ENCODE data around the gene ACOT7. TPM values are rescaled to one million over a fixed set of nuclear protein-coding genes. Genes with fewer than 3 reads are reported as not detected.

ACOT7 gene
- total RNA-seq, 1 donor from 2014 or later: 175 TPM

DNA sequence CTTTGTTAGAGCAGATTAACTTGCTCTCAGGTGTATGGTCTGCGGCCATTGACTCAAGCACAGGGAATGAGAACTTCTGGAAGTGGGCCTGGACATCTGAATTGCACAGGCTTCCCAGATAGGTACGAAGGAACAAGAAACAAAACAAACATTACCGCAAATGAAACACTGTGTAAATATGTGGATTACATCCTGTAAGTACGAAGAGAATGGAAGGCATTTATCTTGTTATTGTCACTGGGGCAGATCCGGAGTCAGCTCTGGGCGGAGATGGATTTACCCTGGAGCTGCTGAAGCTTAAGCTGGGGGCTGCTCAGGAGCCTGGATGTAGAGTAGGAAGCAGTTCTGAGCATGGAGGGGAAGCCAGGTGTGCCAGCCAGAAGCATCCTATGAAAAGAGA, 19.3 kb upstream of the ACOT7 start:
- Mint-ChIP-seq H3K27me3 (ENCODE audit: unreplicated experiment) (peaks cover 12% of the 10 kb centered on the region), H3K27ac (ENCODE audit: unreplicated experiment) (no peak overlapping the region), H3K4me3 (ENCODE audit: unreplicated experiment) (no peak overlapping the region), H3K4me1 (ENCODE audit: low read depth, unreplicated experiment) (peaks cover 8% of the 10 kb centered on the region), H3K36me3 (ENCODE audit: unreplicated experiment) (no peaks in the 10 kb centered on the region), H3K9me3 (ENCODE audit: unreplicated experiment) (peaks cover 4% of the 10 kb centered on the region)
- DNase-seq: no peak
- TF ChIP-seq, protein P1, sequence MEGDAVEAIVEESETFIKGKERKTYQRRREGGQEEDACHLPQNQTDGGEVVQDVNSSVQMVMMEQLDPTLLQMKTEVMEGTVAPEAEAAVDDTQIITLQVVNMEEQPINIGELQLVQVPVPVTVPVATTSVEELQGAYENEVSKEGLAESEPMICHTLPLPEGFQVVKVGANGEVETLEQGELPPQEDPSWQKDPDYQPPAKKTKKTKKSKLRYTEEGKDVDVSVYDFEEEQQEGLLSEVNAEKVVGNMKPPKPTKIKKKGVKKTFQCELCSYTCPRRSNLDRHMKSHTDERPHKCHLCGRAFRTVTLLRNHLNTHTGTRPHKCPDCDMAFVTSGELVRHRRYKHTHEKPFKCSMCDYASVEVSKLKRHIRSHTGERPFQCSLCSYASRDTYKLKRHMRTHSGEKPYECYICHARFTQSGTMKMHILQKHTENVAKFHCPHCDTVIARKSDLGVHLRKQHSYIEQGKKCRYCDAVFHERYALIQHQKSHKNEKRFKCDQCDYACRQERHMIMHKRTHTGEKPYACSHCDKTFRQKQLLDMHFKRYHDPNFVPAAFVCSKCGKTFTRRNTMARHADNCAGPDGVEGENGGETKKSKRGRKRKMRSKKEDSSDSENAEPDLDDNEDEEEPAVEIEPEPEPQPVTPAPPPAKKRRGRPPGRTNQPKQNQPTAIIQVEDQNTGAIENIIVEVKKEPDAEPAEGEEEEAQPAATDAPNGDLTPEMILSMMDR (IDR thresholded peaks at IDR 0.05; ENCODE audit: partially characterized antibody, unreplicated experiment): no peak

DNA sequence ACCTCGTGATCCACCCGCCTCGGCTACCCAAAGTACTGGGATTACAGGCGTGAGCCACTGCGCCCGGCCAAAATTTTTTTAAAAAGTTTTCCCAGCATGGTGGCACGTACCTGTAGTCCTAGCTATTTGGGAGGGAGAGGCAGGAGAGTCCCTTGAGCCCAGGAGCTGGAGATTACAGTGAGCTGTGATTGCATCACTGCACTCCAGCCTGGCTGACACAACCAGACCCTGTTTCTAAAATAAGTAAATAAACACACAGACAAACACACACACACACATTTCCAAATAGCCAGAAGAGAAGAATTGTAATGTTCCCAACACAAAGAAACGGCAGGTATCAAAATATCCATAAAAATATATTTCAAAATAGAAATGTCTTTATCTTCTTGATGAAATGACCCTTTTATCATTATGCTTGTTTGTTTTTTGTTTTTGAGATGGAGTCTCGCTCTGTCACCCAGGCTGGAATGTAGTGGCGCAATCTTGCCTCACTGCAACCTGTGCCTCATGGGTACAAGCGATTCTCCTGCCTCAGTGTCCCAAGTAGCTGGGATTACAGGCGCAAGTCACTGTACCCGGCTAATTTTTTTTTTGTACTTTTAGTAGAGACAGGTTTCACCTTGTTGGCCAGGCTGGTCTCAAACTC, 16.8 kb upstream of the ACOT7 start:
- Mint-ChIP-seq H3K4me1 (ENCODE audit: low read depth, unreplicated experiment) (peaks cover 6% of the 10 kb centered on the region), H3K36me3 (ENCODE audit: unreplicated experiment) (no peaks in the 10 kb centered on the region), H3K9me3 (ENCODE audit: unreplicated experiment) (no peaks in the 10 kb centered on the region), H3K27me3 (ENCODE audit: unreplicated experiment) (peaks cover 5% of the 10 kb centered on the region), H3K4me3 (ENCODE audit: unreplicated experiment) (no peak overlapping the region), H3K27ac (ENCODE audit: unreplicated experiment) (no peak overlapping the region)
- DNase-seq: no peak
- TF ChIP-seq, protein P1 (IDR thresholded peaks at IDR 0.05; ENCODE audit: partially characterized antibody, unreplicated experiment): no peak

DNA sequence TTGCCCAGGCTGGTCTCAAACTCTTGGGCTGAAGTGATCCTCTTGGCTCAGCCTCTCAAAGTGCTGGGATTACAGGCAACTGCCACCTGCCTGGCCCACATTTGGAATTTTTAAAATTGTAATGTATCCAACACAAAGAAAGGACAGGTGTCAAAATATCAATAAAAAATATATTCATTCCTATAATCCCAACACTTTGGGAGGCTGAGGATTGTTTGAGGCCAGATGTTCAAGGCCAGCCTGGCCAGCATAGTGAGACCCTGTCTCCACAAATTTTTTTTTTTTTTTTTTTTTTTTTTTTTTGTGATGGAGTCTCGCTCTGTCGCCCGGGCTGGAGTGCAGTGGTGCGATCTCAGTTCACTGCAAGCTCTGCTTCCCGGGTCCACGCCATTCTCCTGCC, 16.2 kb upstream of the ACOT7 start:
- DNase-seq: no peak
- Mint-ChIP-seq H3K4me3 (ENCODE audit: unreplicated experiment) (no peak overlapping the region), H3K4me1 (ENCODE audit: low read depth, unreplicated experiment) (peaks cover 5% of the 10 kb centered on the region), H3K27ac (ENCODE audit: unreplicated experiment) (no peak overlapping the region), H3K36me3 (ENCODE audit: unreplicated experiment) (no peaks in the 10 kb centered on the region), H3K27me3 (ENCODE audit: unreplicated experiment) (peaks cover 7% of the 10 kb centered on the region), H3K9me3 (ENCODE audit: unreplicated experiment) (peaks cover 2% of the 10 kb centered on the region)
- TF ChIP-seq, protein P1 (IDR thresholded peaks at IDR 0.05; ENCODE audit: partially characterized antibody, unreplicated experiment): no peak

DNA sequence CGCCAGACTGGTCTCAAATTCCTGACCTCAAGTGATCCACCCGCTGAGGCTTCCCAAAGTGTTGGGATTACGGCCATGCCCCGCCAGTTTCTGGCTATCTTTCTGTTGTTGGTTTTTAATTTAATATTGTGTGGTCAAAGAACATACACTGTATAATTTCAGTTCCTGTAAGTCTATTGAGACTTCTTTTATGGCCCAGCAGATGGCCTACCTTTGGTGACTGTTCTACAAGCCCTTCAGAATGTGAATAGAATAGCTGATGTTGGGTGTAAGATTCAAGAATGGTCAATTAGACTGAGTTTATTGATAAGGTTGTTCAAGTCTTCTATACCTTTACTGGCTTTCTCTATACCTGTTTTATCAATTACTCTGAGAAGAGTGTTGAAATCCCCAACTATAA, 15.5 kb upstream of the ACOT7 start:
- no peak overlapping the region for H3K27ac Mint-ChIP-seq (ENCODE audit: unreplicated experiment)
- peaks cover 3% of the 10 kb centered on the region for H3K9me3 Mint-ChIP-seq (ENCODE audit: unreplicated experiment)
- peaks cover 3% of the 10 kb centered on the region for H3K4me1 Mint-ChIP-seq (ENCODE audit: low read depth, unreplicated experiment)
- TF ChIP-seq, protein P1 (IDR thresholded peaks at IDR 0.05; ENCODE audit: partially characterized antibody, unreplicated experiment): no peak
- H3K36me3 Mint-ChIP-seq (ENCODE audit: unreplicated experiment): no peaks in the 10 kb centered on the region
- no peak overlapping the region for H3K4me3 Mint-ChIP-seq (ENCODE audit: unreplicated experiment)
- DNase-seq: no peak
- peaks cover 8% of the 10 kb centered on the region for H3K27me3 Mint-ChIP-seq (ENCODE audit: unreplicated experiment)

DNA sequence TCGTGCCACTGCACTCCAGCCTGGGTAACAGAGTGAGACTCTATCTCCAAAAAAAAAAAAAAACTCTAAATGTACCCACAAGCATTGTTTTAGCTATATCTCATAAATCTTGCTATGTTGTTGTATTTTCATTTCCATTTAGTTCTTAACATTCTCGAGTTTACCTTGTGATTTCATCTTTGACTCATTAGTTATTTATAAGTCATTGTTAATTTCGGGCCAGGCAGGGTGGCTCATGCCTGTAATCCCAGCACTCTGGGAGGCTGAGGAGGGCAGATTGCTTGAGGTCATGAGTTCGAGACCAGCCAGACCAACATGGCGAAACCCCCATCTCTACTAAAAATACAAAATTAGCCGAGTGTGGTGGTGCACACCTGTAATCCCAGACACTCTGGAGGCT, 14.5 kb upstream of the ACOT7 start:
- Mint-ChIP-seq H3K27me3 (ENCODE audit: unreplicated experiment) (peaks cover 8% of the 10 kb centered on the region), H3K4me1 (ENCODE audit: low read depth, unreplicated experiment) (peaks cover 3% of the 10 kb centered on the region), H3K36me3 (ENCODE audit: unreplicated experiment) (no peaks in the 10 kb centered on the region), H3K27ac (ENCODE audit: unreplicated experiment) (no peak overlapping the region), H3K4me3 (ENCODE audit: unreplicated experiment) (no peak overlapping the region), H3K9me3 (ENCODE audit: unreplicated experiment) (peaks cover 3% of the 10 kb centered on the region)
- no peak for DNase-seq
- TF ChIP-seq, protein P1 (IDR thresholded peaks at IDR 0.05; ENCODE audit: partially characterized antibody, unreplicated experiment): no peak
